SK-N-SH treated with all-trans-retinoic acid at 6 μM for 48 hours (cell line): Measurements from ENCODE around the gene INHBB.

ENCODE experiments used
- ATAC-seq: fragments of 200-7000 bp; cut with Tn5 transposase; 3 replicates; pipeline ENCODE4 v1.9.1; 2020; ENCODE audit warnings: mild to moderate bottlenecking, moderate library complexity
- ISL1 ChIP-seq: fragments of 250-450 bp; sonication (Bioruptor Pico); IDR thresholded peaks from 2 replicates; pipeline ENCODE4 v2.1.2; 2022; ENCODE audit warnings: mild to moderate bottlenecking, moderate library complexity
- PPARA ChIP-seq: fragments of 250-450 bp; sonication (Bioruptor Pico); IDR thresholded peaks from 2 replicates; pipeline ENCODE4 v1.5.0; 2020; ENCODE audit warnings: mild to moderate bottlenecking, borderline replicate concordance
- TCF4 ChIP-seq: fragments of 250-450 bp; sonication (Bioruptor Pico); IDR thresholded peaks from 2 replicates; pipeline ENCODE4 v1.8.0; 2021; ENCODE audit warnings: mild to moderate bottlenecking, moderate library complexity, borderline replicate concordance
- ZNF8 ChIP-seq: fragments of 450-650 bp; formaldehyde crosslinking; IDR thresholded peaks from 2 replicates; pipeline ENCODE4 v1.5.0; 2020; ENCODE audit warnings: mild to moderate bottlenecking, moderate library complexity

INHBB gene

GRCh38 chr2:120399889-120400240 lies 53.9 kb downstream of the INHBB start:
- no peak for ATAC-seq
- TF ChIP-seq ISL1 (CRISPR knock-in tag): no peak
- TF ChIP-seq ZNF8 (CRISPR knock-in tag): no peak
- TF ChIP-seq TCF4 (CRISPR knock-in tag): no peak

- TF ChIP-seq PPARA (CRISPR knock-in tag): no peak
- no peak for ATAC-seq
Observed at GRCh38 chr2:120400551-120400950, 54.6 kb downstream of the INHBB start.
